Endometrial microvascular endothelial cells (primary cell): ENCODE measurements around the gene ACTN4. TPM values are rescaled to one million over a fixed set of nuclear protein-coding genes. Genes with fewer than 3 reads are reported as not detected.
"Not testable (repeated sequence)": the region's sequence is repeated elsewhere in the genome, so short reads cannot be mapped to it uniquely, and the experiment has no call there.

Experiments
- in situ Hi-C: cut with HindIII; loops from 2 replicates; pipeline ENCODE4 v1.10.0; 2017; ENCODE audit warnings: low sequenced_read_pairs, low pct_unique_long_range_greater_than_20kb; ENCODE audit errors: inconsistent ontology term
- total RNA-seq: library from RNA; depleted of rRNA; stranded (reverse); fragments of >200 nt; gene quantifications from one replicate; pipeline ENCODE4 v1.2.3, GENCODE V29; 2015; ENCODE audit errors: inconsistent ontology term

The ACTN4 gene
- total RNA-seq = 703 TPM

DNA sequence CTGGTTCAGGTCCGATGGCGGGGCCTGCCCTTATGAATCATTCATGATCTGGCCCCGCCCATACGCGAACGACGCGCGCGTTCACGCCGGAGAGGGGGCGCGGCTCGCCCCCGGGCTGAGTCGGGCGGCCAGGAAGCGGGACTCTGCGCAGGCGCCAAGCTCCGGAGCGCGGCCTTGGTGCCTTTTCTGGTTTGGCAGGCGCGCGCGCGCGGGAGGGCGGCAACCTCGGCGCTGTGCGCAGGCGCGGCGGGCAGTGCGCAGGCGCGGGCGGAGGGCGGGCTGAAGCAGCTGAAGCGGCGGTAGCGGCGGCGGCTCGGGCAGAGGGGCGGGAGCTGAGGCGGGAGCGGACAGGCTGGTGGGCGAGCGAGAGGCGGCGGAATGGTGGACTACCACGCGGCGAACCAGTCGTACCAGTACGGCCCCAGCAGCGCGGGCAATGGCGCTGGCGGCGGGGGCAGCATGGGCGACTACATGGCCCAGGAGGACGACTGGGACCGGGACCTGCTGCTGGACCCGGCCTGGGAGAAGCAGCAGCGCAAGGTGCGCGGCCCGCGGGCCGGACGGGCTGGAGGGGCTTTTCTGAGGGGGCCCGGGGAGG lies at the start of gene ACTN4:
ACTN4 (plus strand) TSS at position 282 of the 598 bp plus-strand sequence; CDS start at position 379, 97 bp downstream.
- in situ Hi-C loops = no loop called here

- in situ Hi-C loops = no loop called here
Observed at GRCh38 chr19:38599722-38600121, 47.7 kb upstream of the ACTN4 start.

DNA sequence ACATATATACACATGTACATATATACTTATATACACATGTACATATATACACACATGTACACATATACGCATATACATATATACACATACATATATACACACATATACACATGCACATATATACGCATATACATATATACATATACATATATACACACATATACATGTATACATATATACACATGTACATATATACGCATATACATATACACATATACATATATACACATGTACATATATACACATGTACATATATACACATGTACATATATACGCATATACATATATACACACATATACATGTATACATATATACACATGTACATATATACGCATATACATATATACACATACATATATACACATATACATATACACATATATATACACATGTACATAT lies 44.6 kb upstream of the ACTN4 start:
- in situ Hi-C loops = not testable (repeated sequence)

DNA sequence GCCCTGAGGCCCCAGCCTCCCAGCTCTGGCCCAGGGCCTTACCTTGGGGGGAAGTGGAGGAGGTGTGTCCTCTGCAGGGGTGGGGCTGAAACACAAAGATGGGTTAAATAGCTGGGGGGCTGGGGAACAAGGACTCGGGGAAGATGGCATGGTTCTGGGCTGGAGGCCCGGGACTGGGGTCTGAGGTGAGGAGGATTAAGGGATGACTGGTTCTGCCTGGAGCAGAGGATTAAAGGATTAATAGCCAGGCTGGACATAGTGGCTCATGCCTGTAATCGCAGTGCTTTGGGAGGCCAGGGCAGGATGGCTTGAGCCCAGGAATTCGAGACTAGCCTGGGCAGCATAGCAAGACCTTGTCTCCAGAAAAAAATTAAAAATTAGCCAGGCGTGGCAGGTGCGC lies 41.3 kb upstream of the ACTN4 start:
- in situ Hi-C loops = no loop called here

DNA sequence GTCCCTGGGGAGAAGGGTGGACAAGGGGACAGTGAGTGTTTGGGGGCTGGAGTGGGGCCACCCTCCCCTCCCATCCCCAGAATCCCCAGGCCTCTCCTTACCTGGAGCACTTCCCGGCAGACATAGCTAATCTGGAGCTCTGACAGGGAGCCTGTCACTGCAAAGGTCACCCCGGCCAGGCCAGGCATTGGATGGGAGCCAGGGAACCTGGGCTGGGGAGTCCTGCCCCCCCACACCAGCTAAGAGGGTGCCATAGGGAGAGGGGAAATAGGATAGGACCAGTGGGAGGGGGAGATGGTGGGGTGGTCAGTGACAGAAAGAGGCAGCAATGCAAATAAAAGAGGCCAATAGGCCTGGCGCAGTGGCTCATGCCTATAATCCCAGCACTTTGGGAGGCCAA lies 33.2 kb upstream of the ACTN4 start:
- in situ Hi-C loops = no loop called here

DNA sequence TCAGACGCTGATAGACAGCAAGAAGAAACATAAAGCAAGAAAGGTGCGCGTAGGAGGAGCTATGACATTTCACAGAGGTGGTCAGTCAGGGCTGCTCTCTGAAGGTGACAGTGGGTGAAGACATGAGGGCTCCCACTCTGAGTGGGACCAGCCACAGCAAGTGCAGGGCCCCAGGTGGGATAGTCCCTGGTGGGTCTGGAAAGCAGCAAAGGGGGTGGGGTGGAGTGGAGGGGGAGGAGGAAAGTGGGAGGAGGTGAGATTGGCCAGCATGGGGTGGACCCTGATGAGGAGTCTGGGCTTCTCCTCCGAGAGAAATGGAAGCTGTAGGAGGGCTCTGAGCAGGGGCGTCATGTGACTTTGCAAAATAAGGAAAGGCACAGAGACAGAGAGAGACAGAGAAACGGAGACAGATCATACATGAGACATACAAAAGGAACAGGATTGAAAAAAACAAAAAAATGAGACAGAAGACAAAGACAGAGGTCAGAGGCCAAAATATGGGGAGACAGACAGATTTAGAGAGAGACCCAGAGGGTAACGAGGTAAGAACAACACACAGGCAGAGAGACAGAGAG lies 32.4 kb upstream of the ACTN4 start:
- in situ Hi-C loops = no loop called here

- in situ Hi-C loops = no loop called here
Observed at GRCh38 chr19:38616265-38616664, 31.2 kb upstream of the ACTN4 start.

DNA sequence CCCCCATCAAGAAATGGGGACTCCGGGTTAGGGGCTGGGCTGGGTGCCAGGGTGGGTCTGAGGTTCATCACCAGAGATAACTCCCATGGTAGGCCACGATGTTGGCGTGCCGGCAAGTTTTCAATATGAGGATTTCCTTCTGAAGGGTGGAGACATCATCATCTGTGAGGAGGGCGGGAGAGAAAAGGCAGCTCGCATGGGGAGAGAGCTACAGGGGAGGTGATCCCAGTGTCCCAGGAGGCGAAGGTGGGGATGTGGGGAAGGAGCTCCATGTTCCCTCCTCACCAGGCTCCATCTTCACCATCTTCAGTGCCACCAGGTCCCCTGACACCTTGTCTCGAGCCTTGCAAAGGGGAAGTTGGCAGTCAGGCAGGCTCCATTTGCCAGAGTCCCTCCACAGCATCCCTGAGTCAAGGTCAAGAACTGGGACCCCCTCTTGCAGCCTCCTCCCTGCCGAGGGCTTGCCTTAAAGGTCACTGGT lies 30.1 kb upstream of the ACTN4 start:
- in situ Hi-C loops = no loop called here

DNA sequence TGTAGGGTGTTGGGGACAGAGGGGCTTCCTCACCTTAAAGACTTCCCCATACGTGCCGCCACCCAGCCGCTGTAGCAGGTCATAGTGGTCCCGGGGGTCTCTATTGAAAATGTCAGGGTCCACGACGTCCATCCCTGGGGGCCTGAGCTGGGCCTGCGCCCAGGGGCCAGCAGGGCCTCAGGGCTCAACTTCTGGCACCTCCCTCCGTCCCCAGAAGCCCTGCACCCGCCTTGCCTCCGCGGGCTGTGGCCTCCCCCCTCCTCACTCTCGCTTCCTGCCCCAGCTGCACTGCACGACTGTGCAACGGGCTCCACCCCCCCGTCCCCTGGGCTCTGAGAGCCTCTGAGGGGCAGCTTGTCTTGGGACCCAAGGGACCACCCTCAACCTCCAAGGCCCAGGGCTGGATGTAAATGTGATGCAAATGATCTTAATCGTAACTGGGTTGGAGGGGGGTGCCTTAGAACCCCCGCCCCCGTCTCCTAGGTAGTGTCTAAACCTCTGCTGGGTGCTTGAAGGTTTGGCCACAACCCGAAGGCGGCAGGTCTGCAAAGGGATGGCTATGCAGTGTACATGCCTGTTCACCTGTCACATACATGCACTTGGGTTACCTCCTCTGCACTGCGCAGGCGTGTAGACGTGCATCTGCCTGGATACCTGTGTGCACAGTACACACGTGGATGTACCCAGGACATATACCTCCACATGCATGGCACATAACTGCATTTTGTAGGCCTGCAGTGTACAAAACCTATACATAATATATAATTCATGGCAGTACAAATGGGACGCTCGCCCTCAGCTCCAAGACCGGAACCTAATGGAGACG lies 29.5 kb upstream of the ACTN4 start, which contains the start of gene MAP4K1:
MAP4K1 (minus strand) TSS at position 190 of the 826 bp plus-strand sequence; CDS start at position 132, 58 bp downstream.
- in situ Hi-C loops = no loop called here

GRCh38 chr19:38618590-38619360 lies 28.7 kb upstream of the ACTN4 start, which contains the start of gene EIF3K:
Gene EIF3K, plus strand, starts transcription at chr19:38619188. Its CDS starts 81 bp downstream, at chr19:38619269.
- in situ Hi-C loops = no loop called here

DNA sequence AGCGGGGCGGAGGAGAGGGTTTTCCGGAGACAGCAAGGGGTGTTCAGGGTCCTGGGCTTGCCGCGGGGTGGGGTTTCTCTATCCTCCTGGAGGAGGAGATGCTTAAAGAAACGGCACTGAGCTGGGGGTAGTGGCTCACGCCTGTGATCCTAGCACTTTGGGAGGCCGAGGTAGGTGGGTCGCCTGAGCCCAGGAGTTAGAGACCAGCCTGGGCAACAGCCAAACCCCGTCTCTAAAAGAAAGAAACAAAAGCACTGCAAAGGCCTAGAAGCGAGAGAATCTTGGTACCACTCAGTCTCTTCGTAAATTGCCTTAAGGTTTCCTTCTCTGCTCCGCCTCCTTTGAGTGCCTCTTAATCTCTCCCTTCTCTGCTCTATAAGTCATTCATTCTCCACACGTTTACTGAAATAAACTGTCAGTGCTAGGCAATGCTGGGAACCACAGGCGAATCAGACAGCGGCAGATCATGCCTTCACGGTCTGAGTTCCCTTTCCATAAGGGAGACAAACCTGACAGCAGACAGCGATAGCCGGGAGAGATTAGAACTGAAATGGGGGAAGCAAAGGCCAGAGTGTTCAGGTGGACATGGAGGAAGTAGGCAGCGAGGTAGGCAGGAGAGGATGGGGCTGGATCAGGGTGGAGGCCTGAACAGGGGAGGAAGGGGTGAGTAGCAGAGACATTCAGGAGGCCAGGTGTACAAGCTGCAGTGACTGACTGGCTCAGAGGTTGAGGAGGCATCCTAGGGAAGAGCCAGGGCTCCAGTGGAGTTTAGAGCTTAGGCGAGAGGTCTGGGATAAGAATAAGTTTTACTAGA lies 27.9 kb upstream of the ACTN4 start:
- in situ Hi-C loops = no loop called here

- in situ Hi-C loops = no loop called here
Observed at GRCh38 chr19:38624822-38625221, 22.6 kb upstream of the ACTN4 start.

GRCh38 chr19:38626401-38626800 lies 21.0 kb upstream of the ACTN4 start:
- in situ Hi-C loops = no loop called here

DNA sequence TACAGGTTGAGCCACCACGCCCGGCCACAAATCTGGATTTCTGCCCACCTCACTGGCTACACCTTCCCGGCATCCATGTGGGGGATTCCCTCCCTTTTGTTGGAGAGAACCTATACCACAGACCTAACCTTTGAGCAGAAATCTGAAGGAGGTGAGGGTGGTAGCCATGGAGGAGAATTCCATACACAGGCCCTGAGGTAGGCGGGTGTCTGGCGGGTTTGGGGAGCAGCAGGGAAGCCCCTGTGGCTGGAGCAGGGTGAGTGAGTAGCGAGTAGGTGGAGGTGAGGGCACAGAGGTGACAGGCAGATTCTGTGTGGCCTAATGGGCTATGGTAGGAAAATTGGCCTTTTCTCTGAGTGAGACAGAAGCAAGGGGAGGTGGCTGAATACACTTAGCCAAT lies 17.9 kb upstream of the ACTN4 start:
- in situ Hi-C loops = no loop called here

- in situ Hi-C loops = not testable (repeated sequence)
Observed at GRCh38 chr19:38631301-38631700, 16.1 kb upstream of the ACTN4 start.

DNA sequence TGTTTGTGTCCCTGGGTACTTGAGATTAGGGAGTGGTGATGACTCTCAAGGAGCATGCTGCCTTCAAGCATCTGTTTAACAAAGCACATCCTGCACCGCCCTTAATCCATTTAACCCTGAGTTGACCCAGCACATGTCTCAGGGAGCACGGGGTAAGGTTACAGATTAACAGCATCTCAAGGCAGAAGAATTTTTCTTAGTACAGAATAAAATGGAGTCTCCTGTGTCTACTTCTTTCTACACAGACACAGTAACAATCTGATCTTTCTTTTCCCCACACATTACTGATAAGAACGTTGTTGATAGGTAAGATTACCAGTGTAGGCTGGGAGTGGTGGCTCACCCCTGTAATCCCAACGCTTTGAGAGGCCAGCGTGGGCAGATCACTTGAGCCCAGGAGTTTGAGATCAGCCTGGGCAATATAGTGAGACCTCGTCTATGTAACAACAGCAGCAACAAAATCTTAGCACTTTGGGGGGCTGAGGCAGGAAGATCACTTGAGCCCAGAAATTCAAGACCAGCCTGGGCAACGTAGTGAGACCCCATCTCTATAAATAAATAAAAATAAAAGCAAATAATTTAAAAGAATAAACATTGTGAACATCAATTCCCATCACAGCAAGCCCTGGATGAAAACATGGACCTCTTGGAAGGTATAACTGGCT lies 15.5 kb upstream of the ACTN4 start:
- in situ Hi-C loops = not testable (repeated sequence)

GRCh38 chr19:38632476-38633213 lies 14.8 kb upstream of the ACTN4 start:
- in situ Hi-C loops = no loop called here
